WERI-Rb-1 (cell line): ENCODE measurements around the gene FSCN2.

Experiments
- DNase-seq: peaks from one replicate; pipeline ENCODE4 v3.0.0-alpha.2; 2020
- H3K27ac ChIP-seq: fragments of 250-450 bp; sonication (Bioruptor Pico); 2 replicates; pipeline ENCODE4 v1.5.1; 2020; ENCODE audit warnings: mild to moderate bottlenecking, moderate library complexity
- H3K27me3 ChIP-seq: fragments of 250-450 bp; sonication (Bioruptor Pico); 2 replicates; pipeline ENCODE4 v1.5.1; 2021; ENCODE audit warnings: mild to moderate bottlenecking, low read depth, moderate library complexity; ENCODE audit not compliant: insufficient read depth, severe bottlenecking
- H3K36me3 ChIP-seq: fragments of 250-450 bp; sonication (Bioruptor Pico); 2 replicates; pipeline ENCODE4 v1.5.1; 2020; ENCODE audit warnings: mild to moderate bottlenecking, moderate library complexity
- H3K4me3 ChIP-seq: 2 replicates; pipeline ENCODE4 v1.5.1; 2011; ENCODE audit warnings: low read depth, mild to moderate bottlenecking, control low read depth, low read length
- H3K9me3 ChIP-seq: fragments of 250-450 bp; sonication (Bioruptor Pico); 2 replicates; pipeline ENCODE4 v1.5.1; 2021; ENCODE audit warnings: mild to moderate bottlenecking, moderate library complexity; ENCODE audit not compliant: severe bottlenecking
- TF ChIP-seq, protein P1 (sequence below): IDR thresholded peaks from 2 replicates; pipeline ENCODE4 v1.5.1; 2011; ENCODE audit warnings: low read depth, mild to moderate bottlenecking, control low read depth, inconsistent platforms, low read length

Gene FSCN2

DNA sequence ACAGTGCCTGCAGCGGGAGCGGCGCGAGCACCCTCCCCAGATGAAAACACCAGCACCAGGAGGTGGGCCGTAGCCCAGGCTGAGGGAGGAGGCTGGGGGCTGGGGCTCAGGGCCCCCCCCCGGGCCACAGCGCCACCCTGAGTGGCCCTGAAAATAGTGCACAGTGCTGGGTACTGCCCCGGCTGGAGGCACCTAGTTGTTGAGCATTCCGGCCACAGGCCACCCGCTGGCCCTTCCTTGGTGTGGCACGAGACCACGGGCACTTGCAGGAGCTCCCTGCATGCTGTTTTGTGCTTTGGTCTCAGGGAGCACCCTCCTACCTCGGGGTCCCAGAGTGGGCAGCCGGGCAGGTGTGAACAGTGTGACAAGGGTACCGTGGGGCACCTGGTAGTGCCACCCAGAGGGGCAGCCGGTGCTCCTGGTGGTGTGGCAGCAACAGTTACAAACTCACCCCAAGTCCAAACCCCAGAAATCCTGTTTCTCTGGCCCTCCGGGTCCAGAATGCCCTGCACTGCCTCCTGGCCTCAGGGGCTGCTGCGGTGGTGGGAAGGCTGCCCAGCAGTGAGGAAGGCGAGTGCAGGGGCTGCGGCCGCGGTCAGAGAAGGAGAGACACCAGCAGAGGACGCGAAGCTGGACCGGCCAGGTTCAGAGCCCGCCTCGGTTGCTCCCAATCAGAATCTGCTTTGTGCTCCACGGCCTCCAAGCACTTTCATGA lies 11.9 kb downstream of the FSCN2 start:
- peaks cover 2% of the 10 kb centered on the region for H3K9me3 ChIP-seq
- TF ChIP-seq, protein P1, sequence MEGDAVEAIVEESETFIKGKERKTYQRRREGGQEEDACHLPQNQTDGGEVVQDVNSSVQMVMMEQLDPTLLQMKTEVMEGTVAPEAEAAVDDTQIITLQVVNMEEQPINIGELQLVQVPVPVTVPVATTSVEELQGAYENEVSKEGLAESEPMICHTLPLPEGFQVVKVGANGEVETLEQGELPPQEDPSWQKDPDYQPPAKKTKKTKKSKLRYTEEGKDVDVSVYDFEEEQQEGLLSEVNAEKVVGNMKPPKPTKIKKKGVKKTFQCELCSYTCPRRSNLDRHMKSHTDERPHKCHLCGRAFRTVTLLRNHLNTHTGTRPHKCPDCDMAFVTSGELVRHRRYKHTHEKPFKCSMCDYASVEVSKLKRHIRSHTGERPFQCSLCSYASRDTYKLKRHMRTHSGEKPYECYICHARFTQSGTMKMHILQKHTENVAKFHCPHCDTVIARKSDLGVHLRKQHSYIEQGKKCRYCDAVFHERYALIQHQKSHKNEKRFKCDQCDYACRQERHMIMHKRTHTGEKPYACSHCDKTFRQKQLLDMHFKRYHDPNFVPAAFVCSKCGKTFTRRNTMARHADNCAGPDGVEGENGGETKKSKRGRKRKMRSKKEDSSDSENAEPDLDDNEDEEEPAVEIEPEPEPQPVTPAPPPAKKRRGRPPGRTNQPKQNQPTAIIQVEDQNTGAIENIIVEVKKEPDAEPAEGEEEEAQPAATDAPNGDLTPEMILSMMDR: no peak
- peak overlapping the region; percentile 77 for H3K27ac ChIP-seq
- H3K36me3 ChIP-seq: peaks cover 66% of the 10 kb centered on the region
- DNase-seq: no peak
- no peak overlapping the region for H3K4me3 ChIP-seq
- no peaks in the 10 kb centered on the region for H3K27me3 ChIP-seq

DNA sequence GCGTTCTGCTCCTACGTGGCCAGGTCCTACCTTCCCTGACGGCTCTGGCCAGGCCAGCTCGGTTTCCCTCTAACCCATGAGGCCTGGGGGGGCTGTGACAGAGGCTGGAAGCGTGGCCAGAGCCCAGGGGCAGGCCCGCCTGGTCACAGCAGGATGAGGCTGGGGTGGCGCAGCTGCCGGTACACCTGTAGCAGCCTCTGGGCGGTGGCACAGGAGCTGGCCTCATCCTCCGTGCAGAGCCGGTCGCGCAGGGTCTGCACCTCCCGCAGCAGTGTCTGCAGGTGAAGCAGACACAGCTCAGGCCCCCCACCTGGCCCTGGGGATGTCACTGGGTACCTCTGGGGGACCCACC lies 12.5 kb downstream of the FSCN2 start:
- Histone ChIP-seq H3K36me3 (peaks cover 71% of the 10 kb centered on the region), H3K27ac (no peak overlapping the region), H3K27me3 (no peaks in the 10 kb centered on the region), H3K4me3 (no peak overlapping the region), H3K9me3 (peaks cover 2% of the 10 kb centered on the region)
- TF ChIP-seq, protein P1: no peak
- no peak for DNase-seq

DNA sequence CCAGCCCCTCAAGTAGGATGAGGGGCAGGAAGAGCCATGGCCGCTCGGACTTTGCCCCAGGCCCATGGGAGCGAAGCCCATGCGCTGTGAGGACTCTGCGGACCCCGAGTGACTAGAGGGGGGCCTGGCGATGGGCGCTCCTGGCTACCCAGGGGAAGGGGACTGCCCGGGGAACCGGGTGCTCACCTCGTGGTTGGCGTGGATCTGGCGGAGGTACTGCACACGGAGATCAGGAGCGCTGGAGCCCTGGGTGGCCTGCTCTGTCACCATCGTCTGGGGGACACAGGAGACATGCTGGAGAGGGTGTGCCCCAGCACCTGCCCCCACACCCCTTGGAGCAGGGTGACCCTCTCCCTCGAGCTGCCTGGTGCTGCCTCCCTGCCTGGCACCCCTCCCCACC lies 12.9 kb downstream of the FSCN2 start:
- TF ChIP-seq, protein P1: no peak
- Histone ChIP-seq H3K4me3 (no peak overlapping the region), H3K9me3 (peaks cover 1% of the 10 kb centered on the region), H3K36me3 (peaks cover 76% of the 10 kb centered on the region), H3K27ac (no peak overlapping the region), H3K27me3 (no peaks in the 10 kb centered on the region)
- no peak for DNase-seq

DNA sequence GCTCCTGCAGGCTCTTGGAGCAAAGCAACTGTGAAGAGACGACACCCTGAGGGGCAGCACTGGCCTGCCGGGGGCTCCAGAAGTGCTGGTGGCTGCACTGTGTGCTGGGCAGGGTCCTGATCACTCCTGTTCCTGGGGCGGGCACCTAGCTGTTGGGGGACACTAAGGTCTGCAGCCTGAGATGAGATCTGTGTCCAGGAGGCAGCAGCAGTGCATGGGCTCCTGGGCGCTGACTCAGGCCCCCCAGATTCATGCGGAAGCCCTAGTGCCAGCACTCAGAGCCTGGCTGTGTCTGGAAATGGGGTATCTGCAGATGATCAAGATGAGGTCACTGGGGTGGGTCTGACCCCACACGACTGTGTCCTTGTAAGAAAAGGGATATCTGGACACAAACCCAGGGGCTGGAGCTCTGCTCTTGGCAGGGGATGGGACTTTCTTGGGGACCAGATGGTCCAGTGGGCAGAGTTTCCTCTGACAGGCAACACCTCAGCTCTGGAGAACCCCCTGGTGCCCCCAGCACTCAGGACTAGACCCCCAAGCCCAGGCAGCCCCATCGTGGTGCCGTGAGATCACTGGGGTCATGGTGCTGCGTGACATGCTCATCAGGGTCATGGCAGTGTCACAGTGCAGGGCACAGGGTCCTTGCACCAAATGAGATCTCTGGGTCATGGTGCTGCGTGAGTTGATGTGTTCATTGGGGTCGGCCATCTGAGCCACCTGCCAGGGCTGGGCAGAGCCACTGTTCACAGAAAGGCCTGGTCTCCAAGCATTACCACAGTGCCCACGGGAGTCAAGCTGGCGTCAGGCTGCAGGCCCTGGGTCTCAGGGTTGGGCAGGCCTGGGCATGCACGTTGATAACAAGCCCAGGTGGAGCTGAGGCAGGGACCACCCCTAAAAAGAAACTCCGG lies 14.5 kb downstream of the FSCN2 start:
- Histone ChIP-seq H3K27me3 (no peaks in the 10 kb centered on the region), H3K9me3 (no peaks in the 10 kb centered on the region), H3K4me3 (no peak overlapping the region), H3K36me3 (peaks cover 92% of the 10 kb centered on the region), H3K27ac (peak overlapping the region; percentile 34; the same call in 1 of the 2 replicates)
- TF ChIP-seq, protein P1: no peak
- no peak for DNase-seq

DNA sequence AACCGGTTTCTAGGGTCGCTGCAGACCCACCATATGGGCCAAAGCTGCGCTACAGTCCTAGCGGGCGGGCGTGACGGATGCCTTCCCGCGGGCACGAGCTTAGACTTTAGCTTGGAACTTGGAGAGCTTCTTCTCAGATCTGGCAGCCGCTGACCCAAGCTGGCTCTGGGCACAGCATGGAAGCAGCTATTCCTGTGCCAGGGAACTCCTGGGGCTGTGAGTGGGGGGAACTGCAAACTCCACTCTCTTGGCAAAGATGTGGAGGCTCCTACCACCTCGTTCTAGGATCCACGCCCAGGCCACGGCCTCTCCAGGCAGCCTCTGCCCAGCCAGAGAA lies 15.1 kb downstream of the FSCN2 start:
- no peak for DNase-seq
- Histone ChIP-seq H3K27ac (no peak overlapping the region), H3K9me3 (no peaks in the 10 kb centered on the region), H3K27me3 (no peaks in the 10 kb centered on the region), H3K4me3 (no peak overlapping the region), H3K36me3 (peaks cover 96% of the 10 kb centered on the region)
- TF ChIP-seq, protein P1: no peak
